Frontal cortex (tissue), 4 donors: ENCODE measurements around the gene UTS2R. TPM values are rescaled to one million over a fixed set of nuclear protein-coding genes. Genes with fewer than 3 reads are reported as not detected.

Source experiments
- DNase-seq, 2 donors: peaks; one replicate each; pipeline ENCODE4 v3.0.0; 2012; ENCODE audit warnings: low spot score in 2 of 2
- FAIRE-seq: peaks from 2 replicates; lab custom pipeline; 2012; peaks lifted over from hg19 to GRCh38; lab: Jason Lieb, UNC
- total RNA-seq: library from RNA; depleted of rRNA; stranded (reverse); fragments of >200 nt; gene quantifications from one replicate; pipeline ENCODE4 v1.2.3, GENCODE V29; 2014
- donor health status: control.
- donor health status: control.
- donor health status: control.

The UTS2R gene
- total RNA-seq, 1 donor from 2014 or later, result not detected

DNA sequence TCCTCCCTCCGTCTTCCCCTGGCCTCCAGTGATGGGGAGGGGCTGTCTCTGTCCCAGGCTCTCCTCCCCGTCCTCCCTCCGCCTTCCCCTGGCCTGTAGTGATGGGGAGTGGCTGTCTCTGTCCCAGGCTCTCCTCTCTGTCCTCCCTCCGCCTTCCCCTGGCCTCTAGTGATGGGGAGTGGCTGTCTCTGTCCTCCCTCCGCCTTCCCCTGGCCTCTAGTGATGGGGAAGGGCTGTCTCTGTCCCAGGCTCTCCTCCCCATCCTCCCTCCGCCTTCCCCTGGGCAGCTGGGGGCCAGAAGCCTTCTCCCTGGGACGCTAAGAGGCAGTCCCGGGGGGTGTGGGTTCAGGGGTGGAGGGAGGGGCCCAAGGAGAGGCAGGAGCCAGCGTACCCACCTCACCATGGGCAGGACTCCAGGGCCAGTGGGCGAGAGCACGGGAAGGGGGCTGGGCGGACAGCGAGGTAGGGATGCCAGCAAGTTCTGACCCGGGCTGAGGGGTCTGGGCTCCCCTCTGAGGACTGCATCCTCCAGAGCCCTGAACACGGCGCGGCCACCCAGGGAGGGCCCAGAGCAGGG, 14.8 kb downstream of the UTS2R start:
- no peak for FAIRE-seq
- DNase-seq, result no peak

- no peak for DNase-seq
- FAIRE-seq, result no peak
Measured at GRCh38 chr17:82386881-82387704, 15.5 kb downstream of the UTS2R start.

- DNase-seq (no peak), FAIRE-seq (no peak)
Measured at GRCh38 chr17:82387705-82388106, 16.1 kb downstream of the UTS2R start.

DNA sequence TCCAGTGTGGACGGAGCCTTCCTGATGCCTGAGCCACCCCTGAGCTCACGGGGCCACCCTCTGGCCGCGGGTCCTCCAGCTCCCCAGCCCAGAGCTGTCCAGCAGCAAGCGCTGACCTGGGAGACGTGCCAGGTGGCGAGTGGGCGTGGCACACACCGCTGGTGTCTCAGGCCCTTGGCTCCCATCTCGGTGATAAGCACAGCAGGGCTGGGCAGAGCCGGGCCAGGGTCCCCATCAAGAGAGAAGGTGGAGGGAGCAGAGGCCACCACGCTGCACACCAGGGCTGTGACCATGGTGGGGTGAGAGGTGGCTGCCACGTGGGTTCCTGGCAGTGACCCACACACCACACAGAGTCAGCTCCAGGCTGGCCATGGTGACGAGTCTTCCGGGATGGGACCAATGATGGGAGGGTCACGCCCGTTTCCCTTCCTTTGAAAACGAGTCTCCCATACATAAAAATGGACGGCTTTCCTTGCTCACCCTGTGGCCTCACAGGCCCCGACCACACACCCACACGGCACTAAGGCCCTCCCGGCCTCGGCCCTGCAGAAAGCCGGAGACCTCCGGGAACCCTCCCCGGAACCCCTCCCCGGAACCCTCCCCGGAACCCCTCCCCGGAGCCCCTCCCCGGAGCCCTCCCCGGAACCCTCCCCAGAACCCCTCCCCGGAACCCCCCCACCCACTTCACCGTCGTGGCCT, 16.8 kb downstream of the UTS2R start:
- no peak for FAIRE-seq
- no peak for DNase-seq

DNA sequence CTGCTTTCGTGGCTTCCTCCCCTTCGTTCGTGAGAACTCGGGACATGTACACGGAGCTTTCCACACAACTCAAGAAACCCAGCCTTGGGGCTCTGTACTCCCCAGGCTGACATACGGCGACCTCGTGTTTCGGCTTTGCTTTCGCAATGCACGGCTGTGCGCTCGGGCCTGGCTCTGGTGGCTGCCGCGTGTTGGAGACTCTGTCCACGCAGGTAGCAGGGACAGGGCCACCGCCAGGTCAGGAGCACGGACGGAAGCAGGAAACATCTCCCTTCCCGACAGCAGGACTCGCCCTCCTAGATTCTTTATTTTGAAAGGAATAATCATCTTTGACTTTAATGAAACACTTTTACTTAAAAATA, 17.3 kb downstream of the UTS2R start:
- FAIRE-seq (no peak), DNase-seq (no peak)

GRCh38 chr17:82389379-82389778, 17.8 kb downstream of the UTS2R start:
- FAIRE-seq, result no peak
- no peak for DNase-seq

- DNase-seq, result no peak
- no peak for FAIRE-seq
Measured at GRCh38 chr17:82390015-82390859, 18.7 kb downstream of the UTS2R start.

DNA sequence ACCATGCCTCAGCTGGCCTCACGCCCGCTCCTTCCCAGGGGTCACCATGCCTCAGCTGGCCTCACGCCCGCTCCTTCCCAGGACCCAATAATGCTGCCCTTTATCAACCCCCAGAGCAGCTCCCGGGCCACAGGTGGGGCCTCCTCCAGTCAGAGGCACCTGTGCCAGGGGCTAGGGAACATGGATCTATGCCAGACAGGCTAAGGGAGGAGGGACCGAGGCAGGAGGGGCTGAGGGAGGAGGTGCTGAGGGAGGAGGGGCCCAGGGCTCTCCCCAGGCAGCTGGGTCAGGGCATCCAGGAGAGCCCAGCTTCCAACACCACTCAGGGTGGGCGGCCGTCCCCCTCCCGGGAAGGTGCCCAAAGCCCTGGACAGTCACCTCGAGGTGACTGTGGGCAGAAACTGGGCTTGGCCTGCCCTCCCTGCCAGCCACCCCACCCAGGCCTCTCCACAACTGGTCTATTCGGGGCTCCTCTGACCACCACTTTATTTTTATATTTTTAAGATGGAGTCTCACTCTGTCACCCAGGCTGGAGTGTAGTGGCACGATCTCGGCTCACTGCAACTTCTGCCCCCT, 19.4 kb downstream of the UTS2R start:
- no peak for DNase-seq
- FAIRE-seq, result no peak

DNA sequence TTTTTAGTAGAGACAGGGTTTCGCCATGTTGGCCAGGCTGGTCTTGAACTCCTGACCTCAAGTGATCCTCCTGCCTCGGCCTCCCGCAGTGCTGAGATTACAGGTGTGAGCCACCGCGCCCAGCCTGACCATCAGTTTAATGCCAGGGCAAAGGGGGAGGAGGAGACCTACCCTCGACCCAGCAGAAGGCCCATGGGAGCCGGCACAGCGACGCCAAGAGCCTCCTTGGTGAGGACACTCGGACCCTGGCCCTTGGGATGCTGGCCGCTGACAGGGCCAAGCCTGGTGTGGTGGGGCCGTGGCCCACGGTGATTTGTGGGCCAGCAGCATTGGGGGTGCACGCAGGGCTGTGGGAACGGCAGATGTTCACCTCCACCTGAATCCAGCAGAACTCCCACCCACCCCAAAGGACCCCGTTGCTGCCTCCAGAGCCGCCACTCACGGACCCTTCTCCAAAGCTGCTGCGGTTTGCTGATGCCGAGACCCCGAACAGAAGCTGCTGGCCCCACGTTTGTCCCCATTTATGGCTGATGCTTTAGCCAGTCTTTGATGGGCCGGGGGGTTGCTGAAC, 20.0 kb downstream of the UTS2R start:
- FAIRE-seq (no peak), DNase-seq (no peak)

GRCh38 chr17:82392209-82392920, 20.8 kb downstream of the UTS2R start:
- no peak for FAIRE-seq
- DNase-seq, result no peak

DNA sequence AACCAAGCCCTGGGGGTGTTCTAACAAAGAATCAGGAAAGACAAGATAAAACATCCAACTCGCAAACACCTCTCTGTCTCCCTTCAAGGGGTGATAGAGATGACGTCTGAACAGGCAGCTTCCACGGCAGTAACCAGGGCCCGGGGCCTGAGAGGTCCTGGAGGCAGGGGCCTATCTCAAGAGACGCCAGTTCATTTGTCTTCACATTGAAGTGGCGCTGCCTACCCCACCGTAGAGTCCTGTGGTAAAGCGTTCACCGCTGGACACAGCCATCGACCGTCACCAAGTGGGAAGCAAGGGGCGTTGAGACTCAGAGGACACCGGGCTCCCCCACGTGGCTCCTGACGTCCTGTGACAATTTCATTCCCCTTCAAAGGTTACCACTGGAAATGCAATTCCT, 21.4 kb downstream of the UTS2R start:
- FAIRE-seq (no peak), DNase-seq (no peak)

DNA sequence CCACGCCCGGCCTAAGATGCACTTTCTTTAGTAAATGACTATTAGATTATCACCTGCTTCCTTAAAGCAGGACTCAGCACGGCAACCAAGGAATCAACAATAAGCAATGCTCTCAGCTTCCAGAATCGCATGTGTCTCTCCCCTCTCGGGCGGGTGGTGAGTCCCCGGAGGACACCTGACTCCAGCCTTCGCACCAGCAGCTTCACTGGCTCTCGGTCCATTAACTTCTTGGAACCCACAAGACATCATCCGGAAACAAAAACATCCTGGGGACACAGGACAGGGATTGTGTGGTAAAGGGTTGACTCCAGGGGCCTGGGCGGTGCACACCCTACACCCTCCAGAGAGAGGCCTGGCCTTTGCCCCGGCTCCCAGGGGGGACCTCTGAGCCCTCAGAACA, 22.7 kb downstream of the UTS2R start:
- DNase-seq, result no peak
- no peak for FAIRE-seq

DNA sequence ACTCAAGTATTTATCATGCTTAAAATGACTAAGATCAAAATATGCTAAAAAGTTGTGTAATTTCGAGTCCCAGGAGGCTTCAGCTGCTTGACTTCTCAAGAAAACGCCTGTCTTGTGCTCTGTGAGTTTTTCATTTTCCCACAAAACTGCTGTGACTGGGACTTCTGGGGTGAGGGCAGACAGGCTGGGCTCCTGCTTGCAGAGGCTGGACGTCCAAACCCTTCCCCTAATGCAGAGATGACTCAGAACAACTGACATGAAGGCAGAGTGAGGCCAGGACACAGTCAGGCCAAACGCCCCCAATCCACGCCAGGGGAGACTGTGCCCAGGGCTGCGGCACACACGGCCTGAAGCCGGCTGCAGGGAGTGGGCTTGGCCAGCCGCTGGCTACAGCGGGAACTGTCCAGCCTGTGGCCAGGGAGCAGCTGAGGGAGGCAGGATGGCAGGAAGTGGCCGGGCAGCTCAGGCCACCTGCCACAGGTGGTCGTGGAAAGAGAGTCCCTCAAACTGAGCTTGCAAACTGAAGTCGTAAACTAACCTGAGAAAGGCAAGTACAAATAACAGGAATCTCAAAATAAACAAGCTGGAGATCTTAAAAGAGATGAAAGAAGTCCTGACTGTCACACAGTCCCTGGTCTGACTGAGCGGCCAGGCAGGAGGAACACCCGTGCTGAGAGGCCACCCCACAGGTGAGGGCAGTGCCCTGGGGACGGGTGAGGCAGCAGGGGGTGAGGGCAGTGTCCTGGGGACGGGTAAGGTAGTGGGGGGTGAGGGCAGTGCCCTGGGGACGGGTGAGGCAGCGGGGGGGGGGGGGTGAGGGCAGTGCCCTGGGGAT, 25.3 kb downstream of the UTS2R start:
- no peak for FAIRE-seq
- DNase-seq, result no peak

GRCh38 chr17:82397449-82398335, 26.1 kb downstream of the UTS2R start:
- DNase-seq (no peak), FAIRE-seq (no peak)

DNA sequence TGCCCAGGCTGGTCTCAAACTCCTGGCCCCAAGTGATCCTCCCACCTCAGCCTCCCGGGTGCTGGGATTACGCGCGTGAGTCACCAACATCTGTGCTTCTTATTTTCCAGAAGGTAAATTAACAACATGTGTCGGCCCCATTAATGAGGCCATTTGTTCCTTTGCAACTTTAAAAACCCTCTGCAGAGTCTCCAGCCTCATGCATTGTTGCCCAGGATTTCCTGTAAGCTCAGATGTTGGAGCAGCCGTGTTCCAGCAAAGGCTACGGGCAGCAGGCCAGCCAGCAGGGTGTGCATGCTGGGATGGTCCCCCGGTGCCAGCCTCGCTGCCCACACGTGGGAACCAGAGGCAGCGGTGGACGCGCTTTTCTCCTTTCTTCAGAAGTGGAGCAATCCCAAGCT, 27.5 kb downstream of the UTS2R start:
- peak; percentile 62 to 74 for DNase-seq

DNA sequence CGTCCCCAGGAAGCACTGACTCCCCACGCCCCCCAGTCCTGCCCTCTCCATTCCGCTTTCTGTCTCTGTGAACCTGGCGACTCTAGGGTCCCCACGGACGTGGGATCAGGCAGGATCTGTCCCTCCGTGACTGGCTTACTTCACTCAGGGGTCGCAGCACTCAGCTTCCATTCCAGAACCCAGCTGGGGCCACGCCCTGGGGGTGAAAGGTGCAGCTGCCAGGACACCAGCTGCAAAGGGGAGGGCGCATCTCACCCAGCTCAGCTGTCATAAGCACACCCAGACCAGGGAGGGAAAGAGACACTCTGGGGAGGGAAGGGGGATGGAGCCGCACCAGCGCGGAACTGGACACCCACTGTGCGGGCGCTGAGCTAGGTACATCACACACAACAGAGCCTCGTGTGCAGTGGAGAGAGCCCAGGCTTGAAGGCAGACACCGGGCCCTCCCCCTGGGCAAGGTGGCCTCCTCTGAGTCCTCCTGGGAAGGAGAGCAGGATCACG, 28.1 kb downstream of the UTS2R start:
- no peak for DNase-seq

More for the DNA sequence above, 27.5 kb downstream of the UTS2R start:
- FAIRE-seq, result no peak

GRCh38 chr17:82400206-82400605, 28.6 kb downstream of the UTS2R start:
- no peak for DNase-seq
- FAIRE-seq, result no peak

More for the DNA sequence above, 28.1 kb downstream of the UTS2R start:
- no peak for FAIRE-seq
